ENCODE data around the gene POLL. TPM values are rescaled to one million over a fixed set of nuclear protein-coding genes. Genes with fewer than 3 reads are reported as not detected.

The POLL gene
- total RNA-seq, 4 donors from 2014 or later: 11.8 to 31.6 (median 17.6) TPM

DNA sequence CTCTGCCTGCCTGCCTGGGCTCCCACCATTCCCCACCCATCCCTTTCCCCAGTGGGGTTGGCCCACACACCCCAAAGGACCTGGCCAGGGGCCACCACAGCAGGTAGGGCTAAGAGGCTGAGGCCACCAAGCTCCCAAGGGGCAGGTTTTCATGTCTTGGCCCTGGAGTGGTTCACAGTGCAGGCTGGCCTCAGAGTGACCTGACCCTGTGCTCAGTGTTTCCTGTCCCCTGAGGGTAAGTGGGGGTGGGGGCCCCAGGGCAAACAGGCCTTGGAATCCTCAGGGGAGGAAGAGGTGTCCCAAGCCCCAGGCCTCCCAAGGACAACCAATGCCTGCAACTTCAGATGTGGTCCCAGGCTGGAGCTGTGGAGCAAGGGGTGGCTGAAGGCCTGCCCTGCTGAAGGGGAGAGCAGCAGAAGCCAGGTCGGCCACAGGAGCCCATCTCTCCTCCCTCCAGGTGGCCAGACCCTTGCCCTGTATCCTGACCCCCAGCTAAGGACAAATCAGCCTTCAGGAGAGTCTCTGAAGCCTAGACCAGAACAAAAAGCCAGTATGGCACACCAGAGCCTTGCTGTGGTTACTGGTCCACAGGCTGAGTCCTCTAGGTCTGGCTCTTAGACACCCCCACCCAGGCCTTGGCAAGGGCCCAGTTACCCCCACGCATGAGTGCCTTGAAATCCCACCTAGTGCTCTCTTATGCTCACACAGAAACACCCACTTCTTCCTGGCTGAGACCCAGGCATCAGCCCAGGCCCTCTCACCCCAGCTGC lies 27.6 kb downstream of the POLL start:
- intact Hi-C loops (cut with DNase I; ENCODE audit: low total_unique reads): no loop called here
- peaks cover 0 to 9% of the 10 kb centered on the region in 2 donors for H3K27me3 ChIP-seq

DNA sequence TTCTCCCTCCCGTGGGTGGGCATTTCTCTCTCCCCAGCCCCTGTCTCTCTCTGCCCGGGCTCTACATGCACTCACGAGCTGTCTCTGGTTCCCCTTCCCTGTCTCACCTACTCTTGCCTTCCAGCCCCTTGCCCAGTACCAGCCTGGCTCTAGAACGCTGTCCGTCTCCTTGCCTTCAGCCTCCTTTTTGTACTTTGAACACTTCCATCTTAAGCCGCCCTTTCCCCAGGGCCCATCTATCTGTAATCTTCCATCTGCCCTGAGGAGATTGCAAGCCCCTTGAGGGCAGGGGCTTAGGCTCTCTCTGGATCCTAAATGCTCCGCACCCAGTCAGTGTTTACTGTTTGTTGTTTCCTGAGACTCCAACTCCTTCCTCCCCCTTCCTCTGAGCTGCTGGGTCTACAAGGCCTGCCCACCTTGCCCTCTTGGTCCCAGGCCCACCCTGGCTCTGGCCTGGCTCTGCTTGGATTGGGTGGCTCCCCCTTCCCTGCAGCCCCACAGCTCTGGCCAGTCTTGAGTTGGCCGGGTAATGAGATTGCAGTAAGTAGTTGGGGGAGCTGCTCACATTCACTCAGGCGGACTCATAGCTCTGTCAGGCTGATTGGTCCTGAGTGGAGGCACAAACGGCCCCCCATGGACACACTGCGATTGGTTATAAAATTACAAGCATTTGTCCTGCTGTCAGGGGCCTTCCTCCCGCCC lies 28.3 kb downstream of the POLL start:
- no peak for DNase-seq
- H3K27ac ChIP-seq: no peak overlapping the region
- no peaks in the 10 kb centered on the region for H3K36me3 ChIP-seq
- intact Hi-C loops (cut with DNase I; ENCODE audit: low total_unique reads): no loop called here
- H3K9me3 ChIP-seq: no peaks in the 10 kb centered on the region
- H3K27me3 ChIP-seq: peaks cover 0 to 2% of the 10 kb centered on the region in 2 donors
- H3K4me3 ChIP-seq: no peak overlapping the region
- no peaks in the 10 kb centered on the region for H3K4me1 ChIP-seq
- no peak for TF ChIP-seq POLR2A (IDR thresholded peaks at IDR 0.05)
- TF ChIP-seq, protein P1, sequence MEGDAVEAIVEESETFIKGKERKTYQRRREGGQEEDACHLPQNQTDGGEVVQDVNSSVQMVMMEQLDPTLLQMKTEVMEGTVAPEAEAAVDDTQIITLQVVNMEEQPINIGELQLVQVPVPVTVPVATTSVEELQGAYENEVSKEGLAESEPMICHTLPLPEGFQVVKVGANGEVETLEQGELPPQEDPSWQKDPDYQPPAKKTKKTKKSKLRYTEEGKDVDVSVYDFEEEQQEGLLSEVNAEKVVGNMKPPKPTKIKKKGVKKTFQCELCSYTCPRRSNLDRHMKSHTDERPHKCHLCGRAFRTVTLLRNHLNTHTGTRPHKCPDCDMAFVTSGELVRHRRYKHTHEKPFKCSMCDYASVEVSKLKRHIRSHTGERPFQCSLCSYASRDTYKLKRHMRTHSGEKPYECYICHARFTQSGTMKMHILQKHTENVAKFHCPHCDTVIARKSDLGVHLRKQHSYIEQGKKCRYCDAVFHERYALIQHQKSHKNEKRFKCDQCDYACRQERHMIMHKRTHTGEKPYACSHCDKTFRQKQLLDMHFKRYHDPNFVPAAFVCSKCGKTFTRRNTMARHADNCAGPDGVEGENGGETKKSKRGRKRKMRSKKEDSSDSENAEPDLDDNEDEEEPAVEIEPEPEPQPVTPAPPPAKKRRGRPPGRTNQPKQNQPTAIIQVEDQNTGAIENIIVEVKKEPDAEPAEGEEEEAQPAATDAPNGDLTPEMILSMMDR (IDR thresholded peaks at IDR 0.05): no peak

More for the DNA sequence above, 27.6 kb downstream of the POLL start:
- TF ChIP-seq POLR2A (IDR thresholded peaks at IDR 0.05): no peak
- TF ChIP-seq, protein P1 (IDR thresholded peaks at IDR 0.05): no peak
- Histone ChIP-seq H3K27ac (no peak overlapping the region), H3K36me3 (no peaks in the 10 kb centered on the region), H3K9me3 (no peaks in the 10 kb centered on the region), H3K4me3 (no peak overlapping the region), H3K4me1 (no peaks in the 10 kb centered on the region)
- no peak for DNase-seq

DNA sequence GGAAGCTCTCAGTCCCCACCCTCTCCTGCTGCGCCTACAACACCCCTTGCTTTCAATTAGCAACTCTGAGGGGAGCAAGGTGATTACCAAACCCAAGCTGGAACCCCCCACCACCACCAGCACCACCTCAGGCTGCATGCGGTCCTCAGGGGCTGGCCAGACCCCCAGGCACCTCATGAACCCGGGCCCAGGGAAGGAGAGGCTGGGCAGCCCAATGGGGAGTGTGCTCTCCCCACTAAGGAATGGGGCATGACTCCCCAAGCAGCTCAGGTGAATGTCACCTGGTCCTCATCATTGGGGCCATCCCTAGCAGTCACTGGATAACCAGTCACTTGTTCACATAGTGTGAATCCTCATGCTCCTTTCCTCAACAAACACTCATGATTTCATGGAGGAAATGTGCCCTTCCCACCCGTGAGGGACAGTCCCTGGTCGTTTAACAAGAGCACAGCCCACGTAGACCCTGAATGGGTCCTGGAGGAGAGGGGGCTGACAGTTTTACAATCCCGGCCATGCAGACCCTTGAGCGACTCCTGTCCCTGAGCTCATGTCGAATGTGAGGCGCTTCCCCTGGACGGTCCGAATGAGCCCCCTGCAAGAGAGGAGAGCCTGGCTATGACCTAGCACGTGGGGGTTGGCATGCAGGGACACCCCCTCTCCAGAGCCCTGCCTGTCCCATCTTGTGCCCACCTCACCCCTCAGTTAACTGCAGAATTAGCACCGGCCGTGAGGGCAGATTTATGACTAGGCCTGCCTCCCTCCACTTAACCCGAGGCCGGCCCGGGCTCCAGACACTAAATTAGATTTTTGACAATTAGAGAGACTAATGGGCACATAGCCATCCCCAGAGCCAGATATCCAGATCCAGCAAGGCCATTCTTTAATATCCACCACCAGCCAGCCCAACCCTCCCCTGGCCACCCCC lies 29.1 kb downstream of the POLL start:
- no peak overlapping the region for H3K27ac ChIP-seq
- H3K4me1 ChIP-seq: no peaks in the 10 kb centered on the region
- intact Hi-C loops (cut with DNase I; ENCODE audit: low total_unique reads): no loop called here
- DNase-seq: no peak
- no peak overlapping the region for H3K4me3 ChIP-seq
- TF ChIP-seq, protein P1 (IDR thresholded peaks at IDR 0.05): no peak
- TF ChIP-seq POLR2A (IDR thresholded peaks at IDR 0.05): no peak
- H3K27me3 ChIP-seq: no peaks in the 10 kb centered on the region
- no peaks in the 10 kb centered on the region for H3K36me3 ChIP-seq
- no peaks in the 10 kb centered on the region for H3K9me3 ChIP-seq

DNA sequence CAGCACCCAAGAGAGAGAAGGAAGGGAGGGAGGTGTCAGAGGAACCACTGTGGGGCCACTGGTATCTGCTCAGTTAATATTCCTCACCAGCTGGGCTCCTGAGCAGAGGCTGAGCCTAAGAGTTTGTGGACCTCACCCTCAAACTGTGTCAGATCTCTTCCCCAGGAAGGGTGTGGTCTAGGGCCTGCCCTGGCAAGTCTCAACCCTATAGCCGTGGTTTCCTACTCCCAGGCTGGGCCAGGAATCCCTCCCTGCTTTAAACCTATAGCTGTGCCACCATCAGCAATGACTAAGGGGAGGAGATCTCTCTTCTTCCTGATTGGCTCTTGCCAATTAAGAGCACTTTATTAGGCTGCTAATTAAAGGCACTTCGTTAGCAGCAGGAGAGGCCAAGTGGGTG lies 29.9 kb downstream of the POLL start:
- H3K27me3 ChIP-seq: no peaks in the 10 kb centered on the region
- intact Hi-C loops (cut with DNase I; ENCODE audit: low total_unique reads): no loop called here
- H3K9me3 ChIP-seq: no peaks in the 10 kb centered on the region
- TF ChIP-seq POLR2A (IDR thresholded peaks at IDR 0.05): no peak
- TF ChIP-seq, protein P1 (IDR thresholded peaks at IDR 0.05): no peak
- H3K4me3 ChIP-seq: no peak overlapping the region
- DNase-seq: no peak
- no peaks in the 10 kb centered on the region for H3K4me1 ChIP-seq
- H3K27ac ChIP-seq: no peak overlapping the region
- H3K36me3 ChIP-seq: no peaks in the 10 kb centered on the region
